Skeletal muscle cell (primary cell): ENCODE data around the gene FBXW8.

Source experiments
- DNase-seq: peaks from one replicate; pipeline ENCODE4 v3.0.0-alpha.2; 2010; ENCODE audit warnings: low read depth
- H3K4me3 ChIP-seq: 2 replicates; pipeline ENCODE4 v1.5.1; 2011; ENCODE audit warnings: low read depth, mild to moderate bottlenecking, control low read depth, low read length, moderate library complexity

The FBXW8 gene

DNA sequence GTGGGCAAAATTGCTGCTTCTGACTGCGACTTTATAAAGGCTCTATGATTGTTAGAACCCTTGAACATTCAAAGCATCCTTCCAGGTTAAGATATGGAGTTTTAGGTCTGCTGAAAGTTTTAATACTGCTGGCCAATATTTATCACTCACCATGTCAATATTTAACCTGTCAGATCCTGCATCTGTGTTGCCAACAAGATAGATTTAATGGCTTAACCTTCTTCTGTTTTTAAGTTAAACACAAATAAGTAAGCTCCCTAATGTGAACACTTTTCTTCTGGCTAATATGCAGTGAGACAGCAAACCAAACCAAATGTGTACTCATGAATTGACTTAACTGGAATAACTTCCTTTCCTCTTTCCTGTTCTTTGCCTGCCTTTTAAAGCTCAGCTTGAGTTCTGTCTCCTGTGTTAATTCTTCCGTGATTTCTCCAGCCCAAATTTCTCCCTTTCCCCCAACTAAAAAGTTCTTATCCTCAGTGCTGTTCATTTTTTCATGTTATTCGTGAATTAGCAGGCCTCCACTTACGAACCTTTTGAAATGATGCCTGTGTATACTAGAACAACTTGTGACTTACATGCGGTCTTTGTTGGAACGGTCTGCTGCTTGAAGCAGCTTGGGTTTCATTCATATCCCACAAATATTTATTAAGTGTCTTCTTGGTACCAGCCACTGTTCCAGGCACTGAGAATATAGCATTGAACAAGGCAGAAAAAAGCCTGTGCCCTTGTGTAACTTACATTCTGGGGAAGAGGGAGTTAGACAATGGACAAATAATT, 9.1 kb downstream of the FBXW8 start:
- no peak overlapping the region for H3K4me3 ChIP-seq
- no peak for DNase-seq

DNA sequence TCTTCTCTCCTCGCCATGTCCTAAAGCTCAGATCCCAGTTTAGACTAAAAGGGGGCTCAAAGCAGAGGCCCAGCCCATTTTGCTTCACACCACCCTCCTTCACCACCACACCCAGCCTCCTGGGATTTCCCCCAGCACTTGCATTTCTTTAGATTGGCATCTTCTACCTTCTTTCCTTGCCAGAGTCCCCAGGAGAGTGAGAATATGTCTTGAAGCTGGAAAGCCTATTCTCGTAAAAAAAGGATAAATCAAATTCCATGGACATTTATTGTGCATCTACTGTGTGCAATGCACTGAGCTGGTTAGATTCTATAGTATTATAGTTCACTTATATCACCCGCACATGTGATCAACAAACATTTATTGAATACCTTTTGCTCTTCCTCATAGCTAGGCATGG, 10.2 kb downstream of the FBXW8 start:
- H3K4me3 ChIP-seq, result no peak overlapping the region
- no peak for DNase-seq

DNA sequence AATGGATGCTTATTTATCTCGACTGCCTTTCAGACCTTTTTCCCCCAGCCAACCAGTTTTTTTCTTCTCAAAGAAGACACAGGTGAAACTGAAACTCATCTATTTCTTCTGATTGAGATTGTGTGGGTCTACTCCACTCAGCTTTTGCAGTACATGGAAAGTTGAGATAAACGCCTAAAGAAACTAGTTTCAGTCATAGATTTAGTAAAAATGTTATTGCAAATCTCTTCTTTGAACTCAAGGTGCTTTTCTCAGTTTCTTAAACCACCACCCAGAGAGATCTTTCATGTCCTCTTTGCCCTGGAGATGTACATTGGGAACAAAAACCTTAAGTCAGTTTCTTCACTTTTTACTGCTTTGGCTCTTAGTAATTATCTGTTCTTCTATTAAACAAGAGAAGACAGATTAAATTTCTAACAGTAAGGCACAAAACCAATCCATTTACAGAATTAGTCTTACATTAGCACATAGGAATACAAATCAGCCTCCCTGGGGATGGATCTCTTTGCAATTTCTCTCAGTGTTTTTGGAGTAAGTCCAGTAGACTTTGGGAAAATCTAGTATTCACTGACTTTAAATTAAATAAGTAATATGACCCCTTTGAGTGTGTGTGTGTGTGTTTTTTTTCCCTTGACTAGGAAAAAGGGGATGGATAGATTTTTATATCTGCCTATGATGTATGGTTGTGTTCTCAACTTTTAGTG, 11.6 kb downstream of the FBXW8 start:
- no peak overlapping the region for H3K4me3 ChIP-seq
- DNase-seq, result peak; percentile 70

DNA sequence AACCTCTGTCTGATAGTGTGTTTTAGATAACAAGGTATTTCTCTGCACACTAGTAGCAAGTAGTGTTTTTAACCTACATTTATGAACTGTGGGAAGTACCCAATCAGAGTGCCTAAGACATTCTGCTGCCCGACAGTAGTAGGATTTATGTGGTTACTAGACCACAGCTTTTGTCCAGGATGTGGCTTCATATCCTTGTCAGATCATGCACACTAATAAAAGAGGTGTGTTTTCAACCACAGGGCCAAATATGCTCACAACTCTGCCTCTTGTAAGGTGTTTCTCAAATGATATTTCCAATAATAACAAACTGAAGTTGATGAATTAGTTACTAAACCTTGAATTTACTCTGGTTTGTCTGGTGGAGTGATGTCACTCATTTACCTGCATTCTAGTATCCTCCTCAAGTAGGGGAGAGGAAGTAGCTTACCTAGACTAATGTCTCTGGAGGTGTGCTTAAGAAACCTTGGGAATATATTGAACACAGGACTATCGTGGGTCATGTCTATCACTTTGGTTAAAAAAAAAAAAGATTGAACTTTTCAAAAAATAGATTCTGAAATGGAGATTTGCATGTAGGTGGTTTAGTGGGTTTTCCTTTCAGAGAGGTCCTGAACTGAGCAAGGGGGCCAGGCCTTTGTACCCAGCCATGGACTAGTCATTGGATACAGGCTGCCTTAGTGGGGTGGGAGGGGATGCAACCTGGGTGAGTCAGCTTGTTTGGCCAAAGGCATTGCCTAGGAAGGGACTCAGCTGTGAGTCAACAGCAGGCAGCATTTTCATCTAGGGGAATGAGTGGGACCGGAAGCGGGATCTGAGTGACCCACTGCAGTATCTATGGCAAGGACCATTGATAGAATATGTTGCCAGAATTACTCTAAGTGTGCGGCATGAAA, 14.1 kb downstream of the FBXW8 start:
- DNase-seq, result no peak
- H3K4me3 ChIP-seq, result no peak overlapping the region

DNA sequence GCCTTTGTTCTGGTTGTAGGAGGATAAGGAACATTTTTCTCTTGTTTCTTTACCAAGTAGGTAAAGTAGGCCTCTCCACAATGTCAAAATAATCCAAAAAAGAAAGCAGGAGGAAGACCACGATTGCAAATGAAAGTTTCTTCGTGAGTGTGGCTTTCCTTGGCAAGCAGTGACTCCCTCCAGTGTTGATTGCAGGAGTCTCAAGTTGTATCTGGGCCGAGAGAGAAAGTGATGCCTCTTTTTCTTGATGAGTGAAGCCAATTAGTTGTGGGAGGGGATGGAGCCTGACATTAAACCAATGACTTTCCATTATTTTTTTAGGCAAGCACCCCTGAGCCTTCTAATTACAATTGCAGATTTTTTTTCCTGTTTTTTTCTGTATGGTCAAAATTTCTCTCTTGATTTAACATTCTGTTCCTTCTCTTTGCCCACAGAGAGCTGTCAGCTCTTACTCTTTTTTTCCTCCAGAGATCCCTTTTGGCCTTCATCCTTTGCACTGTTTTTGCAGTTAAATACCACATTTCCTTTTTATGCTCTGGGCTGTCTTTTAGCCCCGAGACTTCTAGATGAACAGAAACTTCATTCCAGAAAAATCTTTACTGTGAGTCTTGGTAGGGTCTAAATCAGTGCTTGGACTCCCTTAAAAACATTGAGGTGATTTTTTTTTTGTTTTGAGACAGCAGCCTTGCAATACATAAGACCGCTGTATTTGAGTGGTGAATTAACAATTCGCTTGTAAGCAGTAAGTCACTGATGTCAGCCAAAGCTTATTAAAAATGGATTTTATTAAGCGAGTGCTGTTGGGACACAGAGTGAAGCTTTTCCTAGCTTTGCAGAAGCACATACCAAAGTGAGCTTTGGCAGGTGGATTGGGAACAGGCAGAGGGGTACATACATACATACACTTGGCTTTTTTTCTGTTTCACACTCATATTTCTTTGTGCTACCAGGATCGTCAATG, 15.8 kb downstream of the FBXW8 start:
- H3K4me3 ChIP-seq, result no peak overlapping the region
- no peak for DNase-seq

DNA sequence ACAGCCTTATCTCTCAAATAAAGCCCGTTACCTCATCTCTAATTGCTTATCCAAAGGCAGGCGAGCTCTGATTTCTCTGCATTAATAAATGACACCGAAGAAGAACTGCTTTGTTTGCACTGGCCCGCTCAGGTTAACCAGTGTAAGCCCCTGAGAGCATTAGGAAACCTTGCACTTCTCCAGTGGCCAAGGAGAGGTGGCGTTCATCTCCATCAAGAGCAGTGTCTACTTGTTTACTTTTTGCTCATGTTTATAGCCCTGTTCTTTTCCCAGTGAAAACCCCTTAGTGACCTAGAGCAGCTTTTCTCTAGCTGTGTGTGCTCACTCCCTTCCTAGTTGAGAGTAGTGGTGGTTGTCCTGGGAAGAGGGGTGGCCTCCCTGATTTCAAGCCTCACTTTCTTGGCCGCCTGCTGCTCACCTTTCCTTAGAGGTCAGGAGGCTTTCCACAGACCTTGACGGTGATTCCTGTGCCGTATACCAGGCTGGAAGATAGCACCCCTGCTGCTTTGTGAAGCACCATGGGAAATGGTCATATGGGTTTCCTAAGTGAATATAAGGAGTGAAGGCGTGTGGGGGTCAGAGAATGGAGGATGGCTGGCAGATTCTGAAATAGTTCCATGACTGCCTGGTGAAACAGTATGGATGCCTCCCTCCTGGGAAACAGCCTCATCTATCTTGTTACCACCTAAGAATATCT, 16.6 kb downstream of the FBXW8 start:
- H3K4me3 ChIP-seq, result no peak overlapping the region
- DNase-seq, result no peak

DNA sequence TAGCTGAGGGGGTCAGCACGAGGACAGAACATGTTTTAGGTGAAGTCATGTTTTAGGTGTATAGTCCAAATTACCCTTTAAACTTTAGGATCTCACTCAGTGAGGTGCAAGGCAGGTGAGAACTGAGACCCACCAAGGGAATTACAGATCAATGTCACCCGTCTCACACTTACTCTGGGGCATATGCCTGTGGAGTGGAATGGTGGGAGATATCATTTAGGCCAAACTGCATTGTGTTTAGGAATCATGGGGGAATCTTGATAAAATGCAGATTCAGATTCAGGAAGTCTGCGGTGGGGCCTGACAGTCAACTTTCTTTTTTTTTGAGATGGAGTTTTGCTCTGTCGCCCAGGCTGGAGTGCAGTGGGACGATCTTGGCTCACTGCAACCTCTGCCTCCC, 17.8 kb downstream of the FBXW8 start:
- no peak overlapping the region for H3K4me3 ChIP-seq
- DNase-seq, result no peak

DNA sequence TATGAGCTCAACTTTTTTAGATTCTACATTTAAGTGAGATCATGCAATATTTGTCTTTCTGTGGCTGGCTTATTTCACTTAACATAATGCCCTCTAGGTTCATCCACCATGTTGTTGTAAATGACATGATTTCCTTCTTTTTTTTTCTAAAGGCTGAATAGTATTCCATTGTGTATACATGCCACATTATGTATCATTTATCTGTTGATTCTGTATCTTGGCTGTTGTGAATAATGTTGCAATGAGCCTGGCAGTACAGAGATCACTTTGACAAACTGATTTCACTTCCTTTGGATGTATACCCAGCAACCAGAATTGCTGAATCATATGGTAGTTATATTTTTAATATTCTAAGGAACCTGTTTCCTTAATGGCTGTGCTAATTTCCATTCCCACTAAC, 19.1 kb downstream of the FBXW8 start:
- DNase-seq, result no peak
- no peak overlapping the region for H3K4me3 ChIP-seq

DNA sequence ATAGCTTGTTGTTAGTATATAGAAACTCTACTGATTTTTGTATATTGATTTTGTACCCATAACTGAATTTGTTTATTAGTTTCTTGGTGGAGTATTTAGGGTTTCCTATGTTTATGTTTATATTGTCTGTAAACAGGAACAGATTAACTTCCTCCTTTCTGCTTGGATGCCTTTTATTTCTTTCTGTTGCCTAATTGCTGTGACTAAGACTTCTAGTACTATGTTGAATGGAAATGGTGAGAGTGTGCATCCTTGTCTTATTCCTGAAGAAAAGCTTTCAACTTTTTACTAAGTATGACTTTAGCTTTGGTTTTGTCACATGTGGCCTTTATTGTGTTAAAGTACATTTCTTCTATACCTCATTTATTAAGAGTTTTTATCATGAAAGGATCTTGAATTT, 20.9 kb downstream of the FBXW8 start:
- DNase-seq, result no peak
- H3K4me3 ChIP-seq, result no peak overlapping the region

DNA sequence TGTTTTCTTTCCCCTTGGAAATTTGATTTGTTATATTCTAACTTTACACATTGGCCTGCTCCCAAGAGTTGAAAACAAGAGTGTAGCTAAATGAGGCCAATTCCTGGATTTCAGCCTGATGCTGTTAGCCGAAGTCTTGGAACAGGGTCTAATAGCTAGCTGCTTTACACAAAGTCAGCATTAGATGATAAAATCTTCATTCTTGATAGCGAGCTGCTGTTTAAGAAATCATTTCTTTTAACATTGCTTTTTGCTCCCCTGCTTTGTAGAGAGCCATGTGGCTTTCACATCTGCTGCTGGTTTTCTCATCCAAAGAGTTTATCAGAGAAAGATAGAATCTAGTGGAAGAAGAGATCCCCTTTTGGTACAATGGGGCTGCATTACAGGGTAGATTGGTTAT, 22.3 kb downstream of the FBXW8 start:
- no peak for DNase-seq
- no peak overlapping the region for H3K4me3 ChIP-seq

DNA sequence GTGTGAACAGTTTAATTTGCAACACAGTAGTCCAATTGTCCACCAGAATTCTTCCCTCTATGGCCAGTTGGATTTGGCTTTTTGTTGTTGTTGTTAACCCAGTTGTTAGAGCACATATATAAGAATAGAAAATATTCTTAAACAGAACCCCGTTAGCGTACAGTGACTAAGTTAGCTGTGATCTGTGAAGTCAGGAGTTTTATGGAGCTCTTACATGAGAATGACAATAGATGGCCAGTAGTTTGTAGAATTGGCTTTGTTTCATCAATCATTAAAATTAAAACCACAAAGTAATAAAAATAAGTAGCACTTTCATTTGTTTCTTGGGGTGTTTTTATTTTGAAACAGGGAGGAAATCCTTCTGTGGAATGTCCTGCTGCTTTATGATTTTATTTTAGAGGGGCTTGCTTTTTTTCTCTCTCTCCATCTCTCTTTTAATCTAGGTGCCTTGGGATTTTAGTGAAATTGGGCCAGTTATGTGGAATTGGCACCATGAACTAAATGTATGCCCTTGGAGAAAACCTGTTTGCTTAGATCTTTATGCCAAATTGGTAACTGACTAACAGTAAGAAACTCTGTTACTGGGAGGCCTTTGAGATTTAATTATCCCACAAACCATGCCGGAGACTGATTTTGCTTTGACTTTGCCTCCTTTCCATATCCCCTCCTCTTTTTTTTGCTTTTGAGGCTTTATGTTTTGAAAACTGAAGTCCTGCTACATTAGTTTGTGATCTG, 22.9 kb downstream of the FBXW8 start:
- H3K4me3 ChIP-seq, result no peak overlapping the region
- no peak for DNase-seq

DNA sequence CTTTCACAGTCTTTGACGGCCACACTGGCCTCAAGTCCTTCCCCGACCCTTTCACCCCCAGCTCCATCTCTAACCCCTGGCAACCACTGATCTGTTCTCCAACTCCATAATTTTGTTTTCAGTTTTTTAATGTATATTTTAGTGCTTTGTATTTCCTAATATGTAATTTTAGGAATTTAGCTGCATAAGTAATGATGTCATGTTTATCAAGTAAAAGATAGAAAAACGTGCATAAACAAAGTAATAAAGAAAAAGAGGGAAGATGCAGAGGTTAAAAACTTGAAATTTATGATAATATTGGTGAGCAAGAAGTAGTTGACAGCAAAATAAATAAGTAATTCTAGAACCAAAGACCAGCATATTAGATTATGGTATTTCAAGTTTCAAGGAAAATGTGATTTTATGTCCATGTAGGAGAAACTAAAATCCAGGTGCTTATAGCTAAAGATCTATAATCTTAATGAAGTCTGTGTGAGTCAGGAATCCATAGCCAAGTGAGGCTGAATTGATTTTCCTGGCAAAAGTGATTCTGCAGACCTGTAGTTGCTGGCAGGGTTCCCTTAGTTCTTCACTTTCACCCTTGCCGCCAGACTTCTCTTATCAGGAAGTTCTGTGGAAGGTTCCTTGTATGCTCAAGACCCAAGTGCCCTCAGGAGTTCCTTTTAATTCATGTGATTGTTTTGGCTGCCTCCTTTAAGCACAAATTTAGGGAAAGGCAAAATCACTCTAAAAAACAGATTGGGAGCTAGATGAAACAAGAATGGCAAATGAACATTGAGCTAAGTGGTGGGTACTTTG, 24.4 kb downstream of the FBXW8 start:
- DNase-seq, result no peak
- H3K4me3 ChIP-seq, result no peak overlapping the region

DNA sequence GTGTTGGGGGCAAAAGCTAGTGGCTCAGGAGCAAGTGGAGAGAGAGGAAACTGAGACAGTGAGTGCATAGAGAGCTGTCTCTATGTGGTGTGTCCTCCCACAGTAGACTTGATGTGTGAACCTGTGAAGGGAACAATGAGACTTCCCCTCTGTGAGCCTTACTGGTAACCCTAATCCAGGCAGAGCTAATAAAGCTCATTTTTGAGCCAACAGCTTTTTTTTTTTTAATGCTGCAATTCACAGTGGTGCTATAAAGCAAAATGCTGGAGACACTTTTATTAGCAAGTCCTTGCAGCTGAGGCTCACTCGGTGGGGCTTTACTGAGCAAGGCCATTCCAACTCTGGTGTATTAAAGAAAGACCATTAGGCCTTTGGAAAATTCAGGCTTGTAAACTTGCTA, 26.9 kb downstream of the FBXW8 start:
- DNase-seq, result no peak
- H3K4me3 ChIP-seq, result no peak overlapping the region

DNA sequence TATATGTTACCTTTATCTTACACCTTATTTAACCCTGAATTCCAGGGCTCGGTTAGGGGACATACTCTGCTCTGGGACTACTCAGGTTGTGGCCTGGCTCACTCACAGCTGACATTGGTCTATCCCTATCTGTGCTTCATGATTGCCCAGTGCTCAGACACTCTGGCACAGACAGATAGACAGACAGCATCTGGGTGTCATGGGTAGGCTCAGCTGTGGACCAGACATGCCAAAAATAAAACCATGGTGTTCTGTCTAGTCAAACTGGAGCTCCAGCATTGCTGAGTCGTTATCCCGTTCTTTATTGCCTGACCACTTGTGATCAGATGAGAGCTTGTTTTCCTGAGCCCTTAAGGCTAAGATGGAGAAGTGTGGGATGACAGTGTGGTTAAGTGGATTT, 29.0 kb downstream of the FBXW8 start:
- DNase-seq, result no peak
- H3K4me3 ChIP-seq, result no peak overlapping the region

DNA sequence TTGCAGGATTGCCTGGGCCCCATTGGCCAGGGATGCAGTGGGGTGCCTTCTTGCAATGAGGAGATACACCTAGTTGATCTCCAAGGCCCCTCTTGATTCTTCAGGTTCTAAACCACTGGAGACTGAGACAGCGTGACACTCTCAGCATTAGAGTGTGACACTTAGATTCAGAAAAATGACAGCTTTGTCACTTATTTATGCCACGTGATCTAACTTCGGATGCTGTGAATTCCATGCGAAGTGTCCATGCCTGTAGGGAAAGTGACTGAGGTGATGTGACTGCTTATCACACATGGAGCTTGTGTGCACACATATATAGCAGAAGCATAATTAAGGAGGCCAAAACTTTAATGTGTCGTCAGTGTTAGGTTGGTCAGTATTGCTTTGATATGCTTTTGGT, 30.4 kb downstream of the FBXW8 start:
- H3K4me3 ChIP-seq, result no peak overlapping the region
- DNase-seq, result no peak

DNA sequence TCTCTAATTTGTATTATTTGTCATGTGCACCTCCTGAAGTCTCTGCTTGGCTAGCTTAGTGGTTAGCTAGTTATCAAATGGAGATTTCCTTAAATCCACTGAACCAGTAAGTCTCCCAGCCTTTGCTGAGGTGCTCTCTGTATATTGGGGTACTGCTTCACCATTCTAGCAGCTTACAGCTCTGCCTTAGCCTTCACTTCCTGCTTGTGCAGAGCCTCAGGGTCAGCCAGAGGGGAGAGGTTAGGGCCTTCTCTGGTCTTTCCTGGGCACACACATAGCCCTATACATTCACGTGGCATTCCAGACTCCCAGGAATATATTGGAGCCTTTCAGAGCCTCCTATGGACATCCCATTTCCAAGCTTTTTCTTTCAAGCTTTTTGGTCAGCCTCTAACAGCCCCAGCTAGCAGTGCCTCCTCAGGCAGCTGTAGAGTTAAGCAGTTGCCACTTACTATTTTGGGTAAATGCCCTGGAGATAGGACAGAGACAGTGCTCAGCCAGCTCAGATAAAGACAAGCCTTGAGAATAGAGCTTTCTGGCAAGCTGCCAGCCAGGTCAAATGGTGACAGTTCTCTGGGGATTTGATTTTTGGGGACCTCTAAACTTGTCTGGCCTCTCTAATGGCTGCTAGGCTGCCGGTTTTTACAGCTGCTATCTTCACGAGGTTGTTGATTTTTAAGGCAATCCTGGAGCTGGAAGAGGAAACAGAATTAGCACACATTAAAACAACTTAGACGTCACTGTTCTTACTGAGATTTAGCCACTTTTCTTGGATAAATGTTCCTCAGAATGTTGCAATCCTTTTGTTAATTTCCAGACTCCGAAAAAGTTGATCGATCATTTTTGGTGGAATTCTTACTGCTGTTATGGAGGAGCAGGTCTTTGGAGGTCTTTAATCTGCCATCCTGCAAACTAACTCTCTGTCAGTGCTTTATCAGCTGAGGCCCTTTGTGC, 32.9 kb downstream of the FBXW8 start:
- DNase-seq, result no peak

More for the DNA sequence above, 32.9 kb downstream of the FBXW8 start:
- no peak overlapping the region for H3K4me3 ChIP-seq
